Measurements from ENCODE around the gene CDH4.

Gene CDH4

DNA sequence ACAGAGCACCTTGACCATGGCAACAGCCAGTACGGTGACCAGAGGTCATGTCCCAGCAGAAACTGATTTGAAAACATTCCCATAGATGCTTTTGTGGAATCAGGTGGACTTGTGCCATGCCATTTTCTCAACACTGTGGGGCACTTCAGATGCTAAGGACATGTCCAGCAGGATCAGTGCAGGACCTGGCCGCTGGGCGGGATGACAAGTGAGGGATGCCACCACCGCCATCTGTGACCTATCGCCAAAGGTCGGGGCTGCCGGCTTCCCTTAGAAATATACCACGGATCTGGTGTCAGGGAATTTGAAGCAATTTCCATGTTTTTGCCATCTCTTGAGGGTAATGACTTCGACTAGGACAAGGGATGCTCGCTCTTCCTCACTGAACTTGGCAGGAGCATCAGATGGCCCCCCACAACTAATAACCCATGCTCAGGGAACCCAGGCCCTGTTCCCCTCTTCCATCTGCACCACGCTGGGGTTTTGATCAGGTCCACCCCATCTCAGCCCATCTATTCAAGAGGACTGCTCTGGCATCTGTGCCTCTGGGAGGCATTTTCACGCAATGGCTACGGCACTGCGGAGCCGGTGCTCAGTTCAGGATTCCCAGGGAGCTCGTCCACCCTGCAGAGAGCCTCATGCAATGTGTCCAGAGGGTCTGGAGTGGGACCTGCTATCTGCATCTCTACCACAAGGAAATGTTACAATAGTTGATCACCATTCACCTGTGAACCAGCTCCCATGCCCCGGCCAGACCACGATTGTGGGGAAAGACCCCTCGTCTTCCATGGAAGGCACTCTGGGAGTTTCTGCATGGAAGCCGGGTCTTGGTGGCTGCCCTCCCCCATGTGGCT is 511.1 kb downstream of the CDH4 start:
- H3K4me3 ChIP-seq (ENCODE audit: low read depth, low read length), result no peak overlapping the region
- DNase-seq (ENCODE audit: low read depth), result no peak

- DNase-seq (ENCODE audit: low read depth), result no peak
- H3K4me3 ChIP-seq (ENCODE audit: low read depth, low read length), result no peak overlapping the region
Observed at GRCh38 chr20:61763740-61764400, 511.8 kb downstream of the CDH4 start.

DNA sequence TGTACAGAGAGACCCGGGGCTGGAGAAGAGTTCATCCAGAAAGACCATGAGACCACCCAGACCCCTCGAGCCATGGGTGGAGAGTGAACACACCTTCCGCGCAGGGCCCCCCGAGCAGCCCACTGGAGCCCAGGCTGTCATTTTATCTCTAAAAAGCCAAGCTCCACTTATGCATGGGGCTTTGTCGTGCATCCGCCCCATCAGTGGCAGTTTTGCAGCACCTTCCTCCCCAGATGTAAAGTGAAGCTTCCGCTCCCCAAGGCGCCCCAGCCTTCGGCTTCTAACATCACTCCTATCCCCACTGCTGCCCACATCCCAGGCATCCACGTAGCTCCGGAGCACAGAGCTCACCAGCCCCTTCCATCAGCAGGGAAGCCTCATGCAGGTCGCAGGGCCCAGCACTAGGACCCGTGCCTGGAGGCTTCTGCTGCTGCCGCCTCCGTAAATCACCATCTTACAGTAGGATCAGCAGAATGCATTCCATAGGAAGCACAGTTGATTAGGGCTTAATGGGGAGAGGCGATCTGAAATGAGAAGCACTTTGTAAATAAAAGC is 512.5 kb downstream of the CDH4 start:
- DNase-seq (ENCODE audit: low read depth), result no peak
- no peak overlapping the region for H3K4me3 ChIP-seq (ENCODE audit: low read depth, low read length)

DNA sequence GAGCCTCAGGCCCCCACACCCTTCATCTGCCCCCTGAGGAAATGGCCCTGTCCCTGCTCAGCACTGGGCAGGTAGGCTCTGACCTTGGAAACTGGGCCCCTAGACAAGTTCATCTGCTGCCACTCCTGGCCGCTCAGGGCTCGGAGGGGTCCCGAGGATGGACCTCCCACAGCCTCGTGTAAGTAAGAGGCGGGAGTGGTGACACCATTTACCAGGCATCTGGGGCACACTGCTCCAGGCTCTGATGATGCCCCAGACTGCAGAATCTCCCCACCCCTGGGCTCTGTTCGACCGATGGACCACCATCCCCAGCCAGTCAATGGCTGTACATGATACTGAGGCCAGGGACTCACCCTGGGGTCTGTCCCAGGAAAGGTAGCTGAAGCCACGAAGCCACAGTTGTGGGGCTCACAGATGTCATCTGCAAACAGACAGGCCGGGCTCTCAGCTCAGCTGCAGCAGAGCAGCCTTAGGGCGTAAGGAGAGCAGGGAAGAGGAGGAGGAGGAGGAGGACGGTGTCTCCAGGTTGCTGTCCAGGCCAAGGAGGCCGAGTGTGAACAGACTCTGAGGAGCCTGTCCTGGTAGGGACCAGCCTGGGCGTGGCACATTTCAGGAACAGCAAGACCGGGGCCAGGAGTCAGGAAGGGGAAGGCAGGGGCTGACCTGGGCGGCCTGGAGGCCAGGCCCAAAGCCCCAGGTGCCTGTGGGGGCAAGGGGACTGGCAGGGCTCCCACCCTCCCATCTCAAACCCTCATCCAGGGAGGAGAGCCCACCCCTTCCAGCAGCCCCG is 513.2 kb downstream of the CDH4 start:
- DNase-seq (ENCODE audit: low read depth), result no peak
- no peak overlapping the region for H3K4me3 ChIP-seq (ENCODE audit: low read depth, low read length)

DNA sequence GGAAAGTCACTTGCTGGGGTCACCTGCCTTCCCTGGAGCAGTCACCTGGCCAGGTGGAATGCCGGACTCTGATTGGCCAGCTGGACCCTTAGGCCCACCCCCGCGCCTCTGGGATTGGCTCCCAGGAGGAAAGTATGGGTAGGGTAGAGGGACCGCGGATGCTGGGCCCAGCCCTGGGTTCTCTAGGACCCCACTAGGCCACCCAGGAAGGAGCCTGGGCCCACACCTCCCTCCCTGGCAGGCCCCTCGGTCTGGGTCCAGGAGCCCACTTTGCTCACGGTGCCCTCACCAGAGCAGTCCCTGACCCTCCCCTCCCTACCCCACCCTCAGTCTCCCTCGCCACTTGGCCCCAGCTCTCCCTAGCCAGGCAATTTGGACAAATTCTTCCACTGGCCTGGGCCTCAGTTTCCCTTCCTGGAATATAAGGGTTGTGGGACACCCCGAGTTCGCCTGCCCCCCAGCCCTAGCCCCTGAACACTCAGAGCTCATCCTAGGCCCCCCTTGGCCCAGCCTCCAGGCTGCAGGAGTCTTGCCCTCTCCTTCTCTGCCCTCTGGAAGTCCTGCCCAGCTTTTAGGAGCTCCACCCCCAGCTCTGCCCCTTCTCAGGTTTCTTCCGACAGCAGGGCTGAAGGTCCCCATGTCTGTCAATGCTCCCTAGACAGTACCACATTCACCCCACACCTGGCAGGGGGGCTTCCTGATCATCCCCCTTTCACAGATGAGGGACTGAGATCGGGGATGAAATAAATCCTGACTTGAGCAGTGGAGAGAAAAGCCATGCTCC is 514.0 kb downstream of the CDH4 start:
- no peak for DNase-seq (ENCODE audit: low read depth)
- no peak overlapping the region for H3K4me3 ChIP-seq (ENCODE audit: low read depth, low read length)

DNA sequence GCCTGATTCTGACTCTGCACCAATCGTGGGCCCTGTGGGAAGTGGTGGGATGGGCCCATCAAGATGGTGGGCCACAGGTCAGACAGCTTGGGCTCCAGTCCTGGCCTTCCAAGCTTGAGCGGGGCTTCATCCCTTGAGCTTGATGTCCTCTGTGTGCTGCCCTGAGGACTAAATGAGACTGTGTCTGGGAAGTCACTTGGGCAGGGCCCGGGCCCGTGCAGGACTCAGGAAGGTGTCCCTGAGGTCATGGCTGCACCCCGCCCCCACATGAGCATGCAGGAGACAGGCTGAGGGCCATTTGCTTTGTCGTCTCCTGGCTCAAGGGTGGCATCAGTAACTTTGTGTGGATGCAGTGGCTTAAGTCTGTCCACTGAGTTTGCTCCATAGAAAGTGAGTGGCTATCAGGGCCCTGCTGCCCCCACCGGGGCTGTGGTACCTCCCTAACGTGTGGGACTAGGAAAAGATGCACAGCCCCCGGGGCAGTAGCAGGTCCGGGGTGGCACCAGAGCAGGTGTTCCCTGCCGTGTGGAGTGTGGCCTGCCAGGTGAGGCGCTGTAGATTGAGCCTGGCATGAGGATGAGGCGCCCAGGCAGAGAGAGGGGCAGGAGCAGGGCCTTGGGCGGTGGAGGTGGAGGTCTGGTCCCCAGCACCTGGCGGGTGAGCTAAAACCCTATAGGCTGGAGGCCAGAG is 515.0 kb downstream of the CDH4 start:
- no peak for DNase-seq (ENCODE audit: low read depth)
- H3K4me3 ChIP-seq (ENCODE audit: low read depth, low read length), result no peak overlapping the region

DNA sequence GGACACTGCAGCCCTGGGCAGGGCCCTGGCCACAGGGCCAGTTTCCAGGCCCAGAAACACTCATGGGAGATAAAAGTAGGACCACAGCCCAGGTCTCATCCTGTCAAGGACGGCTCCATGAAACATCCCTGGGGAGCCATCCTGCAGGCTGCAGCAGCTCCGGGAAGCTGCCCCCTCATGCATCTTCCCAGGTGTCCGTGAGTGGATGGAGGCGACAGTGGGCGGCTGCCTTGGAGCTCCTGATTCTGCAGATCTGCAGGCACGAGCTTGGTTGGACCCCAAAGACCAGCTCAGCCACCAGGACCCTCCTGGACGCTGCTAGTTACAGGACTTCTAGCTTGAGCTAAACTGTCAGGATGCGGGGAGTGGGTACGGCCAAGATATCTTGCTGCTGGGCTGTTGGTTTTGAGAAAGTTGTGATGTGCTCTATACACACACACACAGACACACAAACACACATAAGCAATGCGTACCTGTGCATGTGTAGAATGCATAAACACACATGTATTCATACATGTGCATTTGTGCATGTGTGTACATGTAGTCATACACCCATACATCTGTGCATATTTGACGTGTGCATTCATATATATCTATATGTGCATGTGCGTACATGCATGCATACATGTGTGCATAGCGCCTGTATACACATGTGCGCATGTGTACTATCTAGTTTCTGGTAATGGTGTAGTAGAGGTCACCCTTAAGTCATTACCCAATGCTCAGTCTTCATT is 515.9 kb downstream of the CDH4 start:
- no peak overlapping the region for H3K4me3 ChIP-seq (ENCODE audit: low read depth, low read length)
- DNase-seq (ENCODE audit: low read depth), result no peak

- DNase-seq (ENCODE audit: low read depth), result no peak
- H3K4me3 ChIP-seq (ENCODE audit: low read depth, low read length), result no peak overlapping the region
Observed at GRCh38 chr20:61768571-61769285, 516.7 kb downstream of the CDH4 start.

DNA sequence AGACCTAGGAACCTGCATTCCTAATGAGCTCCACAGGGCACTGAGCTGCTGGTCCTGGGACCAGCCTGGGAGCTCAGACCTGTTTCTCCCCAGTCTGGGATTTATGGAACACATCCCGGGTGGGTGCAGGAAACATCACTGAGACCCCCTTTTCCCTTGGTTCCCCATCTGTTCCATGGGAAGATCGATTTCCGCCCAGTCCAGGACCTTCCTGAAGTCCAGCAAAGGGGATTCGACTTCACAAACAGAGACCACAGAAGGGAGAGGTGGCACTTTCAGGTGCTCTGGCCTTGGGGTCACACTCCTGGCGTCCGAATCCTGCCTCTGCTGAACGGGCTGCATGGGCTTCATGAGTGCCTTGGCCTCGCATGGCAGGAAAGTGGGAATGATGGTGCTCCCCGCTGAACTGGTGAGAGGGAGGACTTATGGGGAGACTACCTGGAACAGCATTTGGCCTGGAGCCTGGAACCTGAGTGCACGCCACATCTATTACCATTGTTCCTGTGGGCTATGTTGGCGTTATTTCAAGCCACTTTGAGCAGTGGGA is 517.3 kb downstream of the CDH4 start:
- no peak overlapping the region for H3K4me3 ChIP-seq (ENCODE audit: low read depth, low read length)
- DNase-seq (ENCODE audit: low read depth), result no peak

DNA sequence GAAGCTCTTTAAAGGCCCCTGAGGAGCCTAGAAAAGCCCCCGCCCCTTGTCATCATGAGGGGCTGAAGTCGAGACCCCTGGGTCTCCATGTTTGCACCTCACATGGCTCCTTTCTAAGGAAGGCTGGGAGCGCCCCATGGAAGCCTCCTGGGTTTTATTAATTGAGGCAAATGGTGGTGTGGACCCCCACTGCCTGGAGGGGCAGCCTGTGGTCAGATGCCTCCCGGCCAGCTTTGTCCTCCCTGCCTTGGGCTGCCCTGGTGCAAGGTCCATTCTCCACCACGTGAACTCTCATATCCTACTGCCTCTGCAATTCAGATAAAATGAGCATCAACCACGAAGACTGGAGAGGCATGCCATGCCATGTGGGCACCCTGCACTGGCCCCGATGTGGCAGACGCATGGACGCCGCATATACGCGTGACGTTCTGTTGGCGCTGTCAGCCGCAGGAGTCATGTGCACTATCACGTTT is 518.1 kb downstream of the CDH4 start:
- H3K4me3 ChIP-seq (ENCODE audit: low read depth, low read length), result no peak overlapping the region
- DNase-seq (ENCODE audit: low read depth), result no peak

DNA sequence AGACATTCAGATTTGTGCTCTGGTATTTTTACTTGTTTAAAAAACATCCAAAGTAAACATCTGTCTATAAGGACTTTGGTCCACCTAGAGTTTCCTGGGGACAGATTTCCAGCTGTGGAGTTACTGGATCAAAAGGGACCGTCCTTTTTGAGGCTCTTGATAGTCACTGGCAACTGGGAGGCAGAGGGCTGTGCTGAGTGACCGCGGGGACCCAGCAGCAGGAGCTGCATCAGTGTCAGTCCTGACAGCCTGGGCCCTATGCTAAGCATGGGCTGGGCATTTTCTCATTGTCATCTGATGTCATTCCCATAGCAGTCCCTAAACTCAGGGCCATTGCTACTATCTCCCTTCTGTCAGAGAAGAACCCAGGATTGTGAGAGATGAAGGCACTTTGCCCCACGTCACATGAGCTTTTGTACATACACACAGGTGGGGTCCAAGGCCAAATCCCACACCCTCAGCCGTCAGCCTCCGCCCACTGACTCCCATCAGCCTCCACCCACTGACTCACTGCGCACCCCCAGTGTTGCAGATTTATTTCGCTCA is 519.8 kb downstream of the CDH4 start:
- H3K4me3 ChIP-seq (ENCODE audit: low read depth, low read length), result no peak overlapping the region
- DNase-seq (ENCODE audit: low read depth), result no peak

GRCh38 chr20:61772828-61773631 is 521.0 kb downstream of the CDH4 start:
- H3K4me3 ChIP-seq (ENCODE audit: low read depth, low read length), result no peak overlapping the region
- DNase-seq (ENCODE audit: low read depth), result no peak

DNA sequence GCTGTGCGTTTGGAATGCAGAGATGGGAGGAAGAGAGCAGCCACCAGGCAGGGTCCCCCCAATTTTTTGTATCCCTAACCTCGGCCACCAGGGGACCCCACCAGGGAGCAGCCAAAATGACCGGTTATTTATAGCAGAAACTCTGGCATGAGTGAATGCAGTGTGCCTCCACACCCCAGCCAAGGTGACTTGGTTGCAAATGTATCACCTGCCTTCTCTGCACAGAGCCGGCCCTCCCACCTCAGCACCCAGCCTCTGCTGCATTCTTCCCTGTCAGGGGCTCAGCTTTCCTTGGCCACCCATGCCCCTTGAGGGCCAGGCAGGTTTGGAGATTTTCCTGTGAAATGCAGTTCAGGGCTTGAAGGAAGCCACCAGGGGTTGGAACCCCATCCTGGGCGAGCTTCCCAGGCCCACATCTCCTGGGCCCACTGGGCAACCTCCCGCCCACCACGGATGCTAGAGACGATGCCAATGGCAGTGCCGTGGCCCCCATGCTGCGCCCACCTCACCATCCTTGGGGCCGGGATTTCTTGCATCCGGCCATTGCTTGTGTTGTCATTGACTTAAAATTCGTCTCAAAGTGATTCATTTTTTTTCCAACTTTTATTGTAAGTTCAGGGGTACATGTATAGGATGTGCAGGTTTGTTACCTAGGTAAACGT is 522.0 kb downstream of the CDH4 start:
- H3K4me3 ChIP-seq (ENCODE audit: low read depth, low read length), result no peak overlapping the region
- DNase-seq (ENCODE audit: low read depth), result no peak

GRCh38 chr20:61775423-61775822 is 523.4 kb downstream of the CDH4 start:
- no peak for DNase-seq (ENCODE audit: low read depth)
- no peak overlapping the region for H3K4me3 ChIP-seq (ENCODE audit: low read depth, low read length)

GRCh38 chr20:61776491-61777075 is 524.5 kb downstream of the CDH4 start:
- H3K4me3 ChIP-seq (ENCODE audit: low read depth, low read length), result no peak overlapping the region
- no peak for DNase-seq (ENCODE audit: low read depth)
